Nephron (organoid): ENCODE measurements around the gene CYP27C1.

Experiments
- H3K27ac Mint-ChIP-seq, 3 experiments: 2 replicates each; pipeline ENCODE4 v1.8.0; 2020; ENCODE audit warnings: mixed read lengths in 3 of 3, mild to moderate bottlenecking in 2 of 3, moderate library complexity in 1 of 3
- H3K27me3 Mint-ChIP-seq: 2 replicates; pipeline ENCODE4 v1.8.0; 2021; ENCODE audit warnings: low read depth, mild to moderate bottlenecking, moderate library complexity, mixed read lengths
- H3K36me3 Mint-ChIP-seq: 2 replicates; pipeline ENCODE4 v1.8.0; 2020; ENCODE audit warnings: low read depth, mixed read lengths
- H3K4me1 Mint-ChIP-seq: 2 replicates; pipeline ENCODE4 v1.8.0; 2020; ENCODE audit warnings: mixed read lengths
- H3K4me3 Mint-ChIP-seq, 3 experiments: 2 replicates each; pipeline ENCODE4 v1.8.0; 2020; ENCODE audit warnings: mild to moderate bottlenecking in 3 of 3, mixed read lengths in 3 of 3, moderate library complexity in 2 of 3
- H3K9me3 Mint-ChIP-seq: 2 replicates; pipeline ENCODE4 v1.8.0; 2020; ENCODE audit warnings: mixed read lengths
- TF ChIP-seq, protein P1 (sequence below), 3 experiments: fragments of 200-600 bp; sonication (generic); IDR thresholded peaks; one replicate each; pipeline ENCODE4 v1.5.0; 2021; ENCODE audit warnings: antibody characterized with exemption in 3 of 3; ENCODE audit not compliant: unreplicated experiment in 3 of 3

CYP27C1 gene

DNA sequence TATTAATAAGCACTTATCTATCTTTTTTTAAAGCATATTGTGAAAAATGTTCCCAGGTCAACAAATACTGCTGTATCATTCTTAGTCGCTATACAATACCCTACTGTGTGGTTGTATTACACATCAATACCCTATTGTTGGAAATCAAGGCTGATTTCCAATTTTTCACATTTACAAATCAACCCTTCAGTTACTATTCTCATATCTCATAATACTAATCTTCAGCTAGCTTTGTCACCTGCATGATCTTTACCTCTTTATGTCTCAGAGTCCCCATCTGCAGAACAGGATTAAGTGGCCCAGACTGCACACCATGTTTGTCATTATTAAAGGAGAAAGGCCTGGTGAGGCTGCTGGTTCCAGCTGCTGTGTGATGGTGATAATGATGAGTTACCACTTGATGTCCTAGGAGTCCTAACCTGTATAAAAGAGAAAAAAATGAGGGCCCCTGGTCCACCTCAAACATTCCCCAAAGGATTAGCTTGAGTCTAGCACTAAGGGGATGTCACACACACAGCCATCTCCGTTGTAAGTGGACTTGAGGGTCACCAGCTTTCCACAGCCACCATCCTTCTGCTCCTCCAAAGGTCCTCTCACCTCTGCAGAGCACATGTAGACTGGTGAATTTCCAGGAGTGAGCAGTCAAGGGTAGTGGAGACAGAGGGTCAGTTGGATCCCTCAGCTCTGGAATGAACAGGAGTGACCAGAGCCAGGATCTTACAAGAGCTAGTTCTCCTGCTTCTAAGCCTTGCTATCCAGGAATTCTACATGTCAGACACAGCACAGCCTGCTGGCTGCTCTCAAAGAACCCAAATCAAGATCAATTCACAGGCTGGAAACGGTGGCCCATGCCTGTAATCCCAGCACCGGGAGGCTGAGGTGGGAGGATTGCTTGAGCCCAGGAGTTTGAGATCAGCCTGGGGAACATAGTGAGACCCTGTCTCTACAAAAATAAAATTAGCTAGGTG, 77.2 kb downstream of the CYP27C1 start:
- H3K27me3 Mint-ChIP-seq = peaks cover 7% of the 10 kb centered on the region
- peak overlapping the region; percentile 84 to 92 (median 86) for H3K27ac Mint-ChIP-seq
- H3K4me3 Mint-ChIP-seq = no peak overlapping the region
- peaks cover 11% of the 10 kb centered on the region for H3K9me3 Mint-ChIP-seq
- peaks cover 56% of the 10 kb centered on the region for H3K4me1 Mint-ChIP-seq
- peaks cover 5% of the 10 kb centered on the region for H3K36me3 Mint-ChIP-seq
- TF ChIP-seq, protein P1, sequence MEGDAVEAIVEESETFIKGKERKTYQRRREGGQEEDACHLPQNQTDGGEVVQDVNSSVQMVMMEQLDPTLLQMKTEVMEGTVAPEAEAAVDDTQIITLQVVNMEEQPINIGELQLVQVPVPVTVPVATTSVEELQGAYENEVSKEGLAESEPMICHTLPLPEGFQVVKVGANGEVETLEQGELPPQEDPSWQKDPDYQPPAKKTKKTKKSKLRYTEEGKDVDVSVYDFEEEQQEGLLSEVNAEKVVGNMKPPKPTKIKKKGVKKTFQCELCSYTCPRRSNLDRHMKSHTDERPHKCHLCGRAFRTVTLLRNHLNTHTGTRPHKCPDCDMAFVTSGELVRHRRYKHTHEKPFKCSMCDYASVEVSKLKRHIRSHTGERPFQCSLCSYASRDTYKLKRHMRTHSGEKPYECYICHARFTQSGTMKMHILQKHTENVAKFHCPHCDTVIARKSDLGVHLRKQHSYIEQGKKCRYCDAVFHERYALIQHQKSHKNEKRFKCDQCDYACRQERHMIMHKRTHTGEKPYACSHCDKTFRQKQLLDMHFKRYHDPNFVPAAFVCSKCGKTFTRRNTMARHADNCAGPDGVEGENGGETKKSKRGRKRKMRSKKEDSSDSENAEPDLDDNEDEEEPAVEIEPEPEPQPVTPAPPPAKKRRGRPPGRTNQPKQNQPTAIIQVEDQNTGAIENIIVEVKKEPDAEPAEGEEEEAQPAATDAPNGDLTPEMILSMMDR (IDR thresholded peaks at IDR 0.05; ENCODE audit: unreplicated experiment in 3 of 3) = no peak

DNA sequence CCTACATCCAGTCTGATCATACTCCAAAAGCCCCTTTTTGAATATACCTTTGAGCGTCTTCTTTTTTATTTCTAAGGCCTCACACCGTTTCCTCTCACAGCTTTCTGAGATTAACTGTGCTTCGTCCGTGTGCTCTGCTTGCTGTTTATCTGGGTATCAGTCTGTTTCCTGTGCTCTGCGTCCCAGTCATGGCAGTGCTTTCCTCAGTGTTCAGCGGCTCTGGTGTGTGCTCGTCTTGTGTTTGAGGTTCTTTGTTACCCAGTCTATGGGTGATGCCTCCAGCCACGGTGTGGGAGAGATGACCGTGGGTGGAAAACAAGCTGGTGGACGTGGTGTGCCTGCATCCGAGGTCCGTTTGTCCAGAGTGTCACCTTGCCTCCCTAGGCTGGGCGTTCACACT, 79.6 kb downstream of the CYP27C1 start:
- Mint-ChIP-seq H3K4me3 (no peak overlapping the region), H3K4me1 (peaks cover 51% of the 10 kb centered on the region), H3K36me3 (peaks cover 5% of the 10 kb centered on the region), H3K27ac (peak overlapping the region in 2 of 3 experiments; percentile 7 to 36), H3K9me3 (peaks cover 8% of the 10 kb centered on the region), H3K27me3 (peaks cover 4% of the 10 kb centered on the region)
- TF ChIP-seq, protein P1 (IDR thresholded peaks at IDR 0.05; ENCODE audit: unreplicated experiment in 3 of 3) = no peak

GRCh38 chr2:127139766-127140165, 80.3 kb downstream of the CYP27C1 start:
- Mint-ChIP-seq H3K27ac (peak overlapping the region; percentile 7 to 54 (median 36)), H3K4me3 (no peak overlapping the region), H3K4me1 (peaks cover 49% of the 10 kb centered on the region), H3K9me3 (peaks cover 8% of the 10 kb centered on the region), H3K27me3 (peaks cover 4% of the 10 kb centered on the region), H3K36me3 (peaks cover 5% of the 10 kb centered on the region)
- TF ChIP-seq, protein P1 (IDR thresholded peaks at IDR 0.05; ENCODE audit: unreplicated experiment in 3 of 3) = no peak

DNA sequence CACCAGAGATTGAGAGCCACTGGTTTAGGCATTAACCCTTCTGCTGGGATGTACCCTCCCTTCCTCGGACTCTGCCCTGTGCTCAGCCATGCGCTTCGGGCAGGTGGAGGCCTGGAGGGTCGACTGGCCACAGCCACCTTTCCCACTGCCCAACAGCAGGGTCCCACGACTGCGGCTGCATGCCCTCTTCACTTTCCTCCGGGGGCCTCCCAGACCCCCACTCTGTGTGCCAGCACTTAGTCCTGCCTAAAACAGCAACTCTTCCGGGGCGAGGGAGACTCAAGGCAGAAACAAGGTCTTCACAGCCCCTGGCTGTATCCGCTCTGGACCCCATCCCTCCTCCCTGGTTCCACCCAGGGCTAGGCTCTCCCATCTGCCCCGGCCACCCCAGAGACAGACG, 81.8 kb downstream of the CYP27C1 start:
- Mint-ChIP-seq H3K36me3 (peaks cover 5% of the 10 kb centered on the region), H3K4me3 (no peak overlapping the region), H3K27me3 (peaks cover 4% of the 10 kb centered on the region), H3K4me1 (peaks cover 44% of the 10 kb centered on the region), H3K27ac (peak overlapping the region in 1 of 3 experiments; percentile 81), H3K9me3 (peaks cover 8% of the 10 kb centered on the region)
- TF ChIP-seq, protein P1 (IDR thresholded peaks at IDR 0.05; ENCODE audit: unreplicated experiment in 3 of 3) = no peak

GRCh38 chr2:127137741-127138140, 82.4 kb downstream of the CYP27C1 start:
- Mint-ChIP-seq H3K27me3 (peaks cover 4% of the 10 kb centered on the region), H3K4me1 (peaks cover 46% of the 10 kb centered on the region), H3K36me3 (peaks cover 5% of the 10 kb centered on the region), H3K4me3 (no peak overlapping the region), H3K9me3 (peaks cover 8% of the 10 kb centered on the region), H3K27ac (peak overlapping the region in 2 of 3 experiments; percentile 65 to 82)
- TF ChIP-seq, protein P1 (IDR thresholded peaks at IDR 0.05; ENCODE audit: unreplicated experiment in 3 of 3) = no peak
